ENCODE measurements around the gene PSMD12. TPM values are rescaled to one million over a fixed set of nuclear protein-coding genes. Genes with fewer than 3 reads are reported as not detected.

Gene PSMD12
- total RNA-seq, 1 donor from 2014 or later: 21.4 TPM

GRCh38 chr17:67376737-67377487, 10.5 kb upstream of the PSMD12 start, which contains the start of gene PITPNC1:
PITPNC1 (plus strand) TSS chr17:67377281.
- Histone ChIP-seq H3K9me3 (ENCODE audit: control insufficient read depth in 3 of 3, low read length in 3 of 3) (no peaks in the 10 kb centered on the region), H3K27ac (ENCODE audit: low read depth, low read length) (peak within 1 kb of the TSS; percentile 78), H3K9ac (ENCODE audit: low read depth in 1 of 3, low read length in 3 of 3) (peak within 1 kb of the TSS; percentile 76 to 83 (median 80)), H3K4me1 (ENCODE audit: control insufficient read depth in 3 of 3, insufficient read depth in 3 of 3, low read length in 3 of 3) (peaks cover 14 to 19% (median 17%) of the 10 kb centered on the region in 3 donors), H3K4me3 (ENCODE audit: low read length in 3 of 3) (peak within 1 kb of the TSS; percentile 80 to 81 (median 80)), H3K36me3 (ENCODE audit: control insufficient read depth in 3 of 3, insufficient read depth in 3 of 3, low read length in 3 of 3) (no peaks in the 10 kb centered on the region), H3K27me3 (ENCODE audit: control insufficient read depth in 3 of 3, insufficient read depth in 3 of 3, low read length in 3 of 3) (no peaks in the 10 kb centered on the region)

- no peaks in the 10 kb centered on the region for H3K36me3 ChIP-seq (ENCODE audit: control insufficient read depth in 3 of 3, insufficient read depth in 3 of 3, low read length in 3 of 3)
- peak overlapping the region in 2 of 3 donors; percentile 80 to 83 for H3K9ac ChIP-seq (ENCODE audit: low read depth in 1 of 3, low read length in 3 of 3)
- H3K9me3 ChIP-seq (ENCODE audit: control insufficient read depth in 3 of 3, low read length in 3 of 3): no peaks in the 10 kb centered on the region
- H3K4me1 ChIP-seq (ENCODE audit: control insufficient read depth in 3 of 3, insufficient read depth in 3 of 3, low read length in 3 of 3): peaks cover 14 to 19% (median 17%) of the 10 kb centered on the region in 3 donors
- H3K27ac ChIP-seq (ENCODE audit: low read depth, low read length): peak overlapping the region; percentile 78
- H3K27me3 ChIP-seq (ENCODE audit: control insufficient read depth in 3 of 3, insufficient read depth in 3 of 3, low read length in 3 of 3): no peaks in the 10 kb centered on the region
- H3K4me3 ChIP-seq (ENCODE audit: low read length in 3 of 3): peak overlapping the region; percentile 76 to 81 (median 80)
Measured at GRCh38 chr17:67376415-67376736, 10.0 kb upstream of the PSMD12 start.

DNA sequence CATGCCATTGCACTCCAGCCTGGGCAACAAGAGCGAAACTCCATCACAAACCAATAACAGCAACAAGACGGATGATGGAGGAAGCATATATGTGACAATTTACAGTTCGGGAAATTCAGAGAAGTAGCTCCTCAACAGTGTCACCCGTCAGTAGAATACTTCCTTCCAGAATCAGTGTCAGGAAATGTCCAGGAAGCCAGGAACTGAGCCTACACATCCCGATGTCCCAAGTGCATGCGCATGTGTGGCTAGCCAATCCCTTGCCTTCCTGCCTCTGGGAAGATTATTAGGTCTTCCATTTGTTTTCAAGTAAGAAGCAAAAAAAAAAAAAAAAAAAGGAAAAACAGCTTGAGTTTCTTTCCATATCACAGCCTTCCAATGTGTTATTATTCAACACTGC, 9.3 kb upstream of the PSMD12 start:
- H3K4me3 ChIP-seq (ENCODE audit: low read length in 3 of 3): no peak overlapping the region
- peaks cover 14 to 19% (median 17%) of the 10 kb centered on the region in 3 donors for H3K4me1 ChIP-seq (ENCODE audit: control insufficient read depth in 3 of 3, insufficient read depth in 3 of 3, low read length in 3 of 3)
- H3K9me3 ChIP-seq (ENCODE audit: control insufficient read depth in 3 of 3, low read length in 3 of 3): no peaks in the 10 kb centered on the region
- no peaks in the 10 kb centered on the region for H3K36me3 ChIP-seq (ENCODE audit: control insufficient read depth in 3 of 3, insufficient read depth in 3 of 3, low read length in 3 of 3)
- H3K9ac ChIP-seq (ENCODE audit: low read depth in 1 of 3, low read length in 3 of 3): no peak overlapping the region
- no peaks in the 10 kb centered on the region for H3K27me3 ChIP-seq (ENCODE audit: control insufficient read depth in 3 of 3, insufficient read depth in 3 of 3, low read length in 3 of 3)
- no peak overlapping the region for H3K27ac ChIP-seq (ENCODE audit: low read depth, low read length)

DNA sequence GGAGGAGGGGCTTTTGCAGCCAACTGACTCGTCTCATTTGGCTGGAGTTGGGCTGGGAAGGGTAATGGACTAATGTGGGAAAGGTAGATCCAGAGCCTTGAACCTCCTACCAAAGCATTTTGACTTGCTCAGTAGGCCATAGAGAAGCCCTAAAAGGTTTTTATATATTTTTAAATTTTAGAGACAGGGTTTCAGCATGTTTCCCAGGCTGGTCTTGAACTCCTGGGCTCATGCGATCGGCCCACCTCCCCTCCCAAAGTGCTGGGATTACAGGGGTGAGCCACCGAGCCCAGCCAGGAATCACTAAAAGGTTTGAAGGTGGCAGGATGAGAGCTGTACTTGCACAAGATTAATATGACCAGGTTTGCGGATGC, 8.7 kb upstream of the PSMD12 start:
- no peaks in the 10 kb centered on the region for H3K9me3 ChIP-seq (ENCODE audit: control insufficient read depth in 3 of 3, low read length in 3 of 3)
- no peak overlapping the region for H3K4me3 ChIP-seq (ENCODE audit: low read length in 3 of 3)
- no peak overlapping the region for H3K9ac ChIP-seq (ENCODE audit: low read depth in 1 of 3, low read length in 3 of 3)
- peaks cover 14 to 19% (median 17%) of the 10 kb centered on the region in 3 donors for H3K4me1 ChIP-seq (ENCODE audit: control insufficient read depth in 3 of 3, insufficient read depth in 3 of 3, low read length in 3 of 3)
- H3K27me3 ChIP-seq (ENCODE audit: control insufficient read depth in 3 of 3, insufficient read depth in 3 of 3, low read length in 3 of 3): no peaks in the 10 kb centered on the region
- H3K36me3 ChIP-seq (ENCODE audit: control insufficient read depth in 3 of 3, insufficient read depth in 3 of 3, low read length in 3 of 3): no peaks in the 10 kb centered on the region
- no peak overlapping the region for H3K27ac ChIP-seq (ENCODE audit: low read depth, low read length)

DNA sequence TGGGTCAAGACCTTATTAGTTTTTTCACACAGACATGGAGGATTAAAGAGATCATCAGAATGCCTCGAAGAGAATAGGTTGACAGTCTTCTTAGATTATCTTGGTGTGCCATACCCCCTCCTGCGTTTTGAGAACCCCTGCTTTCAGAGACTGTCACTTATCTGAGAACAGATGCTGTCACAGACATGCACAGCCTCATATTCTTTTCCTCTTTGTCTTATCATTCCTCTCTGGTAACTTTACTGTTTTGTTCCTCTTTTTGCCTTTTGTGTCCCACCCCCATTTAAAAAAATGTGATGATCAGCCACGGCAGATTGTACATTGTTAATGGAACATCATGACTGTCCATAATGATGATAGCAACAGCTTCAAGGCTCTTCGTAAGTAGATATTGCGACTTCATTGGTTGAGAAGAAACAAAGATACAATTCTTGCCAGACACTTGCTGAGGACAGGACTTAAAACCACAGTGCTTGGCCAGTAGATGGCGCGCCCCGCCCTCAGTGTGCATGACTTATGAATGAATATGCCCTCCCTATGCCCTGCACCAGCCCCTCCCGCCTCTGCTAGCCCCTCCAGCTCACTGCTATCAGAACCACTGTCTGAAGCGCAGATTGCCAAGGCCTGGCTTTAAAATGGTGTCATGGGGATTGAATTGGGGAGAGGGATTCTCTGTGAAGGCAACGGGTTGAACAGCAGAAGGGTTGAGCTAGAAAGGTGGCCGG, 8.1 kb upstream of the PSMD12 start:
- Histone ChIP-seq H3K36me3 (ENCODE audit: control insufficient read depth in 3 of 3, insufficient read depth in 3 of 3, low read length in 3 of 3) (no peaks in the 10 kb centered on the region), H3K9ac (ENCODE audit: low read depth in 1 of 3, low read length in 3 of 3) (no peak overlapping the region), H3K27ac (ENCODE audit: low read depth, low read length) (no peak overlapping the region), H3K9me3 (ENCODE audit: control insufficient read depth in 3 of 3, low read length in 3 of 3) (no peaks in the 10 kb centered on the region), H3K4me1 (ENCODE audit: control insufficient read depth in 3 of 3, insufficient read depth in 3 of 3, low read length in 3 of 3) (peaks cover 13 to 19% (median 17%) of the 10 kb centered on the region in 3 donors), H3K4me3 (ENCODE audit: low read length in 3 of 3) (no peak overlapping the region), H3K27me3 (ENCODE audit: control insufficient read depth in 3 of 3, insufficient read depth in 3 of 3, low read length in 3 of 3) (no peaks in the 10 kb centered on the region)

- Histone ChIP-seq H3K4me3 (ENCODE audit: low read length in 3 of 3) (no peak overlapping the region), H3K4me1 (ENCODE audit: control insufficient read depth in 3 of 3, insufficient read depth in 3 of 3, low read length in 3 of 3) (peaks cover 6 to 13% (median 11%) of the 10 kb centered on the region in 3 donors), H3K9ac (ENCODE audit: low read depth in 1 of 3, low read length in 3 of 3) (no peak overlapping the region), H3K27ac (ENCODE audit: low read depth, low read length) (no peak overlapping the region), H3K9me3 (ENCODE audit: control insufficient read depth in 3 of 3, low read length in 3 of 3) (no peaks in the 10 kb centered on the region), H3K36me3 (ENCODE audit: control insufficient read depth in 3 of 3, insufficient read depth in 3 of 3, low read length in 3 of 3) (no peaks in the 10 kb centered on the region), H3K27me3 (ENCODE audit: control insufficient read depth in 3 of 3, insufficient read depth in 3 of 3, low read length in 3 of 3) (no peaks in the 10 kb centered on the region)
Measured at GRCh38 chr17:67372751-67373150, 6.4 kb upstream of the PSMD12 start.

DNA sequence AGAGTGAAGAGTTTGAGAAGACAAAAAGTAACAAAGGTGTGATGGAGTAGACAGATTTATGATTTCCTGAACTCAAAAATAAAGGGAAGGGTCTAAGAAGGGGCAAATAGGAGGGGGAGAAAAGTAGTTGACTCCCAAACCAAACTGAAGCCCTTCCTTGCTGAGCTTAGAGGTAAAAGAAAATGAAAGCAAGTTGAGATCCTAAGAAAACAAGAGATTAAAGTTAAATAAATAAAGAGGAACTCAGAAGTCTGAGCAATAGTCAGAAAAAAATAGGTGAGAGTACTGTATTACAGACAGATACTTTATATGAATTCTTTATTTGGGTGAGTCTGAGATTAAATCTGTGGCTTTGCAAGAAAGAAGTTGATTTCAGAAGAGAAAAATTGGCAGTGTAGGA, 3.3 kb upstream of the PSMD12 start:
- Histone ChIP-seq H3K27ac (ENCODE audit: low read depth, low read length) (no peak overlapping the region), H3K9ac (ENCODE audit: low read depth in 1 of 3, low read length in 3 of 3) (no peak overlapping the region), H3K4me3 (ENCODE audit: low read length in 3 of 3) (no peak overlapping the region), H3K36me3 (ENCODE audit: control insufficient read depth in 3 of 3, insufficient read depth in 3 of 3, low read length in 3 of 3) (peaks cover 0 to 3% (median 0%) of the 10 kb centered on the region in 3 donors), H3K4me1 (ENCODE audit: control insufficient read depth in 3 of 3, insufficient read depth in 3 of 3, low read length in 3 of 3) (peaks cover 8 to 15% (median 10%) of the 10 kb centered on the region in 3 donors), H3K9me3 (ENCODE audit: control insufficient read depth in 3 of 3, low read length in 3 of 3) (no peaks in the 10 kb centered on the region), H3K27me3 (ENCODE audit: control insufficient read depth in 3 of 3, insufficient read depth in 3 of 3, low read length in 3 of 3) (no peaks in the 10 kb centered on the region)

GRCh38 chr17:67365738-67366192, 612 bp downstream of the PSMD12 start:
- no peaks in the 10 kb centered on the region for H3K27me3 ChIP-seq (ENCODE audit: control insufficient read depth in 3 of 3, insufficient read depth in 3 of 3, low read length in 3 of 3)
- peak overlapping the region; percentile 97 to 99 (median 99) for H3K9ac ChIP-seq (ENCODE audit: low read depth in 1 of 3, low read length in 3 of 3)
- H3K4me3 ChIP-seq (ENCODE audit: low read length in 3 of 3): peak overlapping the region; percentile 90 to 96 (median 94)
- H3K4me1 ChIP-seq (ENCODE audit: control insufficient read depth in 3 of 3, insufficient read depth in 3 of 3, low read length in 3 of 3): peaks cover 24 to 43% (median 34%) of the 10 kb centered on the region in 3 donors
- peaks cover 0 to 3% (median 0%) of the 10 kb centered on the region in 3 donors for H3K36me3 ChIP-seq (ENCODE audit: control insufficient read depth in 3 of 3, insufficient read depth in 3 of 3, low read length in 3 of 3)
- H3K9me3 ChIP-seq (ENCODE audit: control insufficient read depth in 3 of 3, low read length in 3 of 3): no peaks in the 10 kb centered on the region
- H3K27ac ChIP-seq (ENCODE audit: low read depth, low read length): peak overlapping the region; percentile 95

GRCh38 chr17:67364847-67365737, 1.3 kb downstream of the PSMD12 start:
- Histone ChIP-seq H3K27me3 (ENCODE audit: control insufficient read depth in 3 of 3, insufficient read depth in 3 of 3, low read length in 3 of 3) (no peaks in the 10 kb centered on the region), H3K36me3 (ENCODE audit: control insufficient read depth in 3 of 3, insufficient read depth in 3 of 3, low read length in 3 of 3) (peaks cover 0 to 4% (median 3%) of the 10 kb centered on the region in 3 donors), H3K4me1 (ENCODE audit: control insufficient read depth in 3 of 3, insufficient read depth in 3 of 3, low read length in 3 of 3) (peaks cover 29 to 50% (median 40%) of the 10 kb centered on the region in 3 donors), H3K4me3 (ENCODE audit: low read length in 3 of 3) (peak overlapping the region; percentile 90 to 96 (median 94)), H3K9ac (ENCODE audit: low read depth in 1 of 3, low read length in 3 of 3) (peak overlapping the region; percentile 97 to 99 (median 99)), H3K27ac (ENCODE audit: low read depth, low read length) (peak overlapping the region; percentile 95), H3K9me3 (ENCODE audit: control insufficient read depth in 3 of 3, low read length in 3 of 3) (no peaks in the 10 kb centered on the region)
